Measurements from ENCODE around the gene ANO10. TPM values are rescaled to one million over a fixed set of nuclear protein-coding genes. Genes with fewer than 3 reads are reported as not detected.

The ANO10 gene
- total RNA-seq, 1 experiment from 2014 or later, result 23.7 TPM

GRCh38 chr3:43632986-43633385 is 11.2 kb upstream of the ANO10 start:
- TF ChIP-seq CTCF (conservative IDR thresholded peaks at IDR 0.05; ENCODE audit: low read depth, low read length), result no peak
- TF ChIP-seq EZH2 (IDR thresholded peaks at IDR 0.05; ENCODE audit: low read length, unreplicated experiment), result no peak
- TF ChIP-seq EZH2phosphoT487 (IDR thresholded peaks at IDR 0.05; ENCODE audit: borderline replicate concordance, low read length), result no peak
- peak overlapping the region; percentile 36 for H3K4me2 ChIP-seq (ENCODE audit: low read length)
- intact Hi-C loops (cut with micrococcal nuclease), result loop anchor here (1.0 to 2.0 kb wide), 2 partner anchors 11 to 58 kb away; partner anchors contain the start of genes ABHD5 and ANO10
- DNase-seq (no peak), ATAC-seq (no peak)
- no peaks in the 10 kb centered on the region for H3K9me3 ChIP-seq (ENCODE audit: low read length)
- ChIA-PET POLR2A (ENCODE audit: unreplicated experiment) (interaction anchor here (1.0 kb wide), 1 partner anchor 11 kb away, joined by 4 read pairs; the partner anchor contains the start of gene ANO10), CTCF (interaction anchor here (0.6 to 1.3 kb wide), 2 partner anchors 11 to 57 kb away, joined by 4 to 5 read pairs; partner anchors contain the start of gene ANO10)
- H3K27ac ChIP-seq (ENCODE audit: low read length), result peak overlapping the region; percentile 88
- H3K4me3 ChIP-seq (ENCODE audit: low read length), result no peak overlapping the region
- H4K20me1 ChIP-seq (ENCODE audit: low read length), result no peaks in the 10 kb centered on the region
- H3K9ac ChIP-seq (ENCODE audit: low read length), result no peak overlapping the region
- H3K4me1 ChIP-seq (ENCODE audit: insufficient read depth, low read length), result peaks cover 31% of the 10 kb centered on the region
- H3F3A ChIP-seq (ENCODE audit: low read length, unreplicated experiment), result peaks cover 7% of the 10 kb centered on the region
- H2AFZ ChIP-seq (ENCODE audit: low read length), result no peak overlapping the region
- no peaks in the 10 kb centered on the region for H3K27me3 ChIP-seq (ENCODE audit: low read length)
- no peaks in the 10 kb centered on the region for H3K79me2 ChIP-seq (ENCODE audit: low read length)
- BruUV-seq (replicated peaks), result no TSS peak
- H3K9me2 ChIP-seq (replicated peaks; ENCODE audit: low read length), result no peaks in the 10 kb centered on the region
- H3K36me3 ChIP-seq (ENCODE audit: low read depth, low read length), result no peaks in the 10 kb centered on the region

- no peak for TF ChIP-seq EZH2 (IDR thresholded peaks at IDR 0.05; ENCODE audit: low read length, unreplicated experiment)
- no peak for TF ChIP-seq CTCF (conservative IDR thresholded peaks at IDR 0.05; ENCODE audit: low read depth, low read length)
- no peak for TF ChIP-seq EZH2phosphoT487 (IDR thresholded peaks at IDR 0.05; ENCODE audit: borderline replicate concordance, low read length)
- Histone ChIP-seq H3K36me3 (ENCODE audit: low read depth, low read length) (no peaks in the 10 kb centered on the region), H3K4me2 (ENCODE audit: low read length) (peak overlapping the region; percentile 50), H3K4me1 (ENCODE audit: insufficient read depth, low read length) (peaks cover 24% of the 10 kb centered on the region), H3K79me2 (ENCODE audit: low read length) (no peaks in the 10 kb centered on the region), H3K9me2 (replicated peaks; ENCODE audit: low read length) (no peaks in the 10 kb centered on the region), H3F3A (ENCODE audit: low read length, unreplicated experiment) (peaks cover 7% of the 10 kb centered on the region), H2AFZ (ENCODE audit: low read length) (no peak overlapping the region), H3K27ac (ENCODE audit: low read length) (peak overlapping the region; percentile 88), H3K4me3 (ENCODE audit: low read length) (no peak overlapping the region), H3K27me3 (ENCODE audit: low read length) (no peaks in the 10 kb centered on the region), H3K9me3 (ENCODE audit: low read length) (no peaks in the 10 kb centered on the region; the same call in 1 of the 2 replicates), H4K20me1 (ENCODE audit: low read length) (no peaks in the 10 kb centered on the region), H3K9ac (ENCODE audit: low read length) (no peak overlapping the region; the same call in 1 of the 2 replicates)
- no TSS peak for BruUV-seq (replicated peaks)
- ChIA-PET POLR2A (ENCODE audit: unreplicated experiment) (interaction anchor here (0.5 to 1.0 kb wide), 3 partner anchors 11 to 72 kb away, joined by 4 to 12 read pairs (median 4); partner anchors contain the start of gene ANO10), CTCF (interaction anchor here (0.6 to 1.3 kb wide), 3 partner anchors 10 to 117 kb away, joined by 3 to 5 read pairs (median 4); partner anchors contain the start of gene ANO10)
- peak; percentile 98 for DNase-seq
- ATAC-seq, result peak; percentile 99
- intact Hi-C loops (cut with micrococcal nuclease), result loop anchor here (1.0 to 2.0 kb wide), 2 partner anchors 10 to 58 kb away; partner anchors contain the start of genes ABHD5 and ANO10
Measured at GRCh38 chr3:43632269-43632733, 10.5 kb upstream of the ANO10 start.

- peaks cover 23% of the 10 kb centered on the region for H3K4me1 ChIP-seq (ENCODE audit: insufficient read depth, low read length)
- DNase-seq, result no peak
- H3K9me2 ChIP-seq (replicated peaks; ENCODE audit: low read length), result no peaks in the 10 kb centered on the region
- no peaks in the 10 kb centered on the region for H4K20me1 ChIP-seq (ENCODE audit: low read length)
- no peak overlapping the region for H3K27ac ChIP-seq (ENCODE audit: low read length)
- no peaks in the 10 kb centered on the region for H3K27me3 ChIP-seq (ENCODE audit: low read length)
- intact Hi-C loops (cut with micrococcal nuclease), result no loop called here
- CTCF ChIA-PET, result no interaction called here
- no peak for ATAC-seq
- TF ChIP-seq EZH2 (IDR thresholded peaks at IDR 0.05; ENCODE audit: low read length, unreplicated experiment) (no peak), EZH2phosphoT487 (IDR thresholded peaks at IDR 0.05; ENCODE audit: borderline replicate concordance, low read length) (no peak), CTCF (conservative IDR thresholded peaks at IDR 0.05; ENCODE audit: low read depth, low read length) (no peak)
- H3K4me2 ChIP-seq (ENCODE audit: low read length), result no peak overlapping the region
- POLR2A ChIA-PET (ENCODE audit: unreplicated experiment), result no interaction called here
- no peak overlapping the region for H3K9ac ChIP-seq (ENCODE audit: low read length)
- H3K4me3 ChIP-seq (ENCODE audit: low read length), result no peak overlapping the region
- no peaks in the 10 kb centered on the region for H3K36me3 ChIP-seq (ENCODE audit: low read depth, low read length)
- BruUV-seq (replicated peaks), result TSS peak; percentile 95
- H3K79me2 ChIP-seq (ENCODE audit: low read length), result no peaks in the 10 kb centered on the region
- peaks cover 7% of the 10 kb centered on the region for H3F3A ChIP-seq (ENCODE audit: low read length, unreplicated experiment)
- no peaks in the 10 kb centered on the region; the same call in 1 of the 2 replicates for H3K9me3 ChIP-seq (ENCODE audit: low read length)
- H2AFZ ChIP-seq (ENCODE audit: low read length), result no peak overlapping the region
Measured at GRCh38 chr3:43629741-43630140, 7.9 kb upstream of the ANO10 start.
